ENCODE data around the gene CRMP1. TPM values are rescaled to one million over a fixed set of nuclear protein-coding genes. Genes with fewer than 3 reads are reported as not detected.

The CRMP1 gene
- total RNA-seq, 1 donor from 2014 or later = 67.4 TPM

- H3K4me3 Mint-ChIP-seq (ENCODE audit: unreplicated experiment) = no peak overlapping the region
- no peaks in the 10 kb centered on the region for H3K27me3 Mint-ChIP-seq (ENCODE audit: low read depth, unreplicated experiment)
- H3K9me3 Mint-ChIP-seq (ENCODE audit: unreplicated experiment) = peaks cover 20% of the 10 kb centered on the region
- Histone ChIP-seq H3K36me3 (ENCODE audit: insufficient read depth, low read length) (peaks cover 14% of the 10 kb centered on the region), H3K9me3 (ENCODE audit: insufficient read depth, low read depth, low read length) (peaks cover 5% of the 10 kb centered on the region), H3K9ac (ENCODE audit: low read length) (no peak overlapping the region), H3K27me3 (ENCODE audit: insufficient read depth, low read length) (no peaks in the 10 kb centered on the region), H2AFZ (ENCODE audit: low read depth, low read length) (no peak overlapping the region), H3K79me2 (ENCODE audit: insufficient read depth, low read length) (peaks cover 8% of the 10 kb centered on the region), H3K4me2 (ENCODE audit: low read length) (no peak overlapping the region), H4K20me1 (ENCODE audit: insufficient read depth, low read length) (no peaks in the 10 kb centered on the region), H3K27ac (ENCODE audit: low read depth, low read length) (no peak overlapping the region), H3K4me3 (ENCODE audit: insufficient read depth, low read depth, low read length) (no peak overlapping the region), H3K4me1 (ENCODE audit: insufficient read depth, low read length) (no peaks in the 10 kb centered on the region)
- H3K27ac Mint-ChIP-seq (ENCODE audit: unreplicated experiment) = no peak overlapping the region
- DNase-seq (ENCODE audit: low read depth) (no peak), FAIRE-seq (no peak)
- peaks cover 8% of the 10 kb centered on the region for H3K4me1 Mint-ChIP-seq (ENCODE audit: low read depth, unreplicated experiment)
- TF ChIP-seq EZH2 (IDR thresholded peaks at IDR 0.05; ENCODE audit: insufficient read depth, low read length) (no peak), CTCF (IDR thresholded peaks at IDR 0.05; ENCODE audit: insufficient read depth, low read depth, low read length) (no peak)
- peaks cover 48% of the 10 kb centered on the region for H3K36me3 Mint-ChIP-seq (ENCODE audit: low read depth, unreplicated experiment)
Measured at GRCh38 chr4:5774416-5775036, 118.4 kb downstream of the CRMP1 start.

GRCh38 chr4:5773271-5773555 is 119.7 kb downstream of the CRMP1 start:
- Histone ChIP-seq H3K9me3 (ENCODE audit: insufficient read depth, low read depth, low read length) (peaks cover 5% of the 10 kb centered on the region), H3K4me2 (ENCODE audit: low read length) (no peak overlapping the region), H2AFZ (ENCODE audit: low read depth, low read length) (no peak overlapping the region), H3K27me3 (ENCODE audit: insufficient read depth, low read length) (no peaks in the 10 kb centered on the region), H3K27ac (ENCODE audit: low read depth, low read length) (peak overlapping the region; percentile 13), H3K36me3 (ENCODE audit: insufficient read depth, low read length) (peaks cover 18% of the 10 kb centered on the region), H3K4me3 (ENCODE audit: insufficient read depth, low read depth, low read length) (no peak overlapping the region), H4K20me1 (ENCODE audit: insufficient read depth, low read length) (peaks cover under 1% of the 10 kb centered on the region), H3K79me2 (ENCODE audit: insufficient read depth, low read length) (peaks cover 8% of the 10 kb centered on the region), H3K4me1 (ENCODE audit: insufficient read depth, low read length) (no peaks in the 10 kb centered on the region), H3K9ac (ENCODE audit: low read length) (no peak overlapping the region)
- Mint-ChIP-seq H3K27ac (ENCODE audit: unreplicated experiment) (peak overlapping the region; percentile 36), H3K9me3 (ENCODE audit: unreplicated experiment) (peaks cover 20% of the 10 kb centered on the region), H3K4me1 (ENCODE audit: low read depth, unreplicated experiment) (peaks cover 8% of the 10 kb centered on the region), H3K27me3 (ENCODE audit: low read depth, unreplicated experiment) (no peaks in the 10 kb centered on the region), H3K4me3 (ENCODE audit: unreplicated experiment) (no peak overlapping the region), H3K36me3 (ENCODE audit: low read depth, unreplicated experiment) (peaks cover 61% of the 10 kb centered on the region)
- TF ChIP-seq EZH2 (IDR thresholded peaks at IDR 0.05; ENCODE audit: insufficient read depth, low read length) = no peak
- no peak for TF ChIP-seq CTCF (IDR thresholded peaks at IDR 0.05; ENCODE audit: insufficient read depth, low read depth, low read length)
- FAIRE-seq (no peak), DNase-seq (ENCODE audit: low read depth) (peak; percentile 67)

GRCh38 chr4:5772528-5773270 is 120.2 kb downstream of the CRMP1 start:
- Mint-ChIP-seq H3K4me1 (ENCODE audit: low read depth, unreplicated experiment) (peaks cover 8% of the 10 kb centered on the region), H3K27me3 (ENCODE audit: low read depth, unreplicated experiment) (no peaks in the 10 kb centered on the region), H3K9me3 (ENCODE audit: unreplicated experiment) (peaks cover 20% of the 10 kb centered on the region), H3K27ac (ENCODE audit: unreplicated experiment) (peak overlapping the region; percentile 36), H3K36me3 (ENCODE audit: low read depth, unreplicated experiment) (peaks cover 64% of the 10 kb centered on the region), H3K4me3 (ENCODE audit: unreplicated experiment) (no peak overlapping the region)
- H4K20me1 ChIP-seq (ENCODE audit: insufficient read depth, low read length) = peaks cover 5% of the 10 kb centered on the region
- H3K4me3 ChIP-seq (ENCODE audit: insufficient read depth, low read depth, low read length) = no peak overlapping the region
- no peaks in the 10 kb centered on the region for H3K4me1 ChIP-seq (ENCODE audit: insufficient read depth, low read length)
- no peak for FAIRE-seq
- no peak overlapping the region for H3K9ac ChIP-seq (ENCODE audit: low read length)
- no peak for TF ChIP-seq EZH2 (IDR thresholded peaks at IDR 0.05; ENCODE audit: insufficient read depth, low read length)
- peaks cover 13% of the 10 kb centered on the region for H3K79me2 ChIP-seq (ENCODE audit: insufficient read depth, low read length)
- H3K9me3 ChIP-seq (ENCODE audit: insufficient read depth, low read depth, low read length) = peaks cover 5% of the 10 kb centered on the region
- H3K36me3 ChIP-seq (ENCODE audit: insufficient read depth, low read length) = peaks cover 19% of the 10 kb centered on the region
- H2AFZ ChIP-seq (ENCODE audit: low read depth, low read length) = no peak overlapping the region
- peak overlapping the region; percentile 7 for H3K27ac ChIP-seq (ENCODE audit: low read depth, low read length)
- no peaks in the 10 kb centered on the region for H3K27me3 ChIP-seq (ENCODE audit: insufficient read depth, low read length)
- H3K4me2 ChIP-seq (ENCODE audit: low read length) = no peak overlapping the region
- no peak for DNase-seq (ENCODE audit: low read depth)

Small RNA genes lying within 50 kb of the gene (microRNA-seq; reads per million reads assigned to microRNA genes)
- not detected for gene MIR378D1

Other genes starting within 250 kb of the CRMP1 start
- gene EVC2, start 184.5 kb downstream of the CRMP1 start, total RNA-seq = 3.3 and 3.5 TPM in 2 replicates
- gene EVC, start 181.9 kb downstream of the CRMP1 start, total RNA-seq = 23.9 and 24.0 TPM in 2 replicates
- 0.16 and 0.17 TPM in 2 replicates for gene C4orf50, start 125.3 kb upstream of the CRMP1 start, total RNA-seq